HG03378 (cell line): ENCODE measurements around the gene TECPR1.

Experiments
- ATAC-seq: cut with Tn5 transposase; IDR thresholded peaks from one replicate; pipeline ENCODE4 v1.9.1; 2021; ENCODE audit warnings: mild to moderate bottlenecking, moderate library complexity; ENCODE audit not compliant: unreplicated experiment

The TECPR1 gene, protein sequence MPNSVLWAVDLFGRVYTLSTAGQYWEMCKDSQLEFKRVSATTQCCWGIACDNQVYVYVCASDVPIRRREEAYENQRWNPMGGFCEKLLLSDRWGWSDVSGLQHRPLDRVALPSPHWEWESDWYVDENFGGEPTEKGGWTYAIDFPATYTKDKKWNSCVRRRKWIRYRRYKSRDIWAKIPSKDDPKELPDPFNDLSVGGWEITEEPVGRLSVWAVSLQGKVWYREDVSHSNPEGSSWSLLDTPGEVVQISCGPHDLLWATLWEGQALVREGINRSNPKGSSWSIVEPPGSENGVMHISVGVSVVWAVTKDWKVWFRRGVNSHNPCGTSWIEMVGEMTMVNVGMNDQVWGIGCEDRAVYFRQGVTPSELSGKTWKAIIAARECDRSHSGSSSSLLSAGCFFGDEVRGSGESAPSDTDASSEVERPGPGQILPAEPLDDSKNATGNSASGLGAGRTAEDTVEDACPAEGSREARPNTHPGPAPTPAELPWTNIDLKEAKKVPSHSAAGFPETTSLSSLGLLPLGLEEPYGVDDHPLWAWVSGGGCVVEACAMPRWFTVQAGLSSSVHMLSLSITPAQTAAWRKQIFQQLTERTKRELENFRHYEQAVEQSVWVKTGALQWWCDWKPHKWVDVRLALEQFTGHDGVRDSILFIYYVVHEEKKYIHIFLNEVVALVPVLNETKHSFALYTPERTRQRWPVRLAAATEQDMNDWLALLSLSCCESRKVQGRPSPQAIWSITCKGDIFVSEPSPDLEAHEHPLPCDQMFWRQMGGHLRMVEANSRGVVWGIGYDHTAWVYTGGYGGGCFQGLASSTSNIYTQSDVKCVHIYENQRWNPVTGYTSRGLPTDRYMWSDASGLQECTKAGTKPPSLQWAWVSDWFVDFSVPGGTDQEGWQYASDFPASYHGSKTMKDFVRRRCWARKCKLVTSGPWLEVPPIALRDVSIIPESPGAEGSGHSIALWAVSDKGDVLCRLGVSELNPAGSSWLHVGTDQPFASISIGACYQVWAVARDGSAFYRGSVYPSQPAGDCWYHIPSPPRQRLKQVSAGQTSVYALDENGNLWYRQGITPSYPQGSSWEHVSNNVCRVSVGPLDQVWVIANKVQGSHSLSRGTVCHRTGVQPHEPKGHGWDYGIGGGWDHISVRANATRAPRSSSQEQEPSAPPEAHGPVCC

GRCh38 chr7:98251601-98252424, at the start of gene TECPR1:
TECPR1 (minus strand) TSS chr7:98252232; CDS start chr7:98246146, 6,086 bp downstream.
- ATAC-seq: peak; percentile 94

- ATAC-seq: no peak
Observed at GRCh38 chr7:98300595-98301372, 48.8 kb upstream of the TECPR1 start.

GRCh38 chr7:98297626-98298286, 45.7 kb upstream of the TECPR1 start:
- ATAC-seq: no peak

DNA sequence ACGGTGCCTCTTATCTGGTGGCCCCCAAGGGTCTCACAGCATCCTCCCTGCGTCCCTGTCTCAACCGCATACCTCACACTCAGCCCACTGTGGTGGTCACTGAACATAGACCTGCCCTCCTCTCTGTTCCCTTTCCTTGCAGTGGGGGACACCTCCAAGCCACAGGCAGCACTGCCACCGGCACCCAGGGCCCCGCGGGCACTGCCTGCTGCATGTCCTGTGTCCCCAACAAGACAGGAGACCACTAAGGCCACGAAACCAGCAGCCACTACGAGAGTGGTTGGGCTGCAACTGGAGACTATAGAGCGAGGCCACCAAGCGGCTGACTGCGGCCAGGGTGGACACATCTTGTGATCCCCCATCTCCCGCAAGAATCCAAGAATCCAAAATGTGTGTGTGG, 44.8 kb upstream of the TECPR1 start:
- no peak for ATAC-seq

DNA sequence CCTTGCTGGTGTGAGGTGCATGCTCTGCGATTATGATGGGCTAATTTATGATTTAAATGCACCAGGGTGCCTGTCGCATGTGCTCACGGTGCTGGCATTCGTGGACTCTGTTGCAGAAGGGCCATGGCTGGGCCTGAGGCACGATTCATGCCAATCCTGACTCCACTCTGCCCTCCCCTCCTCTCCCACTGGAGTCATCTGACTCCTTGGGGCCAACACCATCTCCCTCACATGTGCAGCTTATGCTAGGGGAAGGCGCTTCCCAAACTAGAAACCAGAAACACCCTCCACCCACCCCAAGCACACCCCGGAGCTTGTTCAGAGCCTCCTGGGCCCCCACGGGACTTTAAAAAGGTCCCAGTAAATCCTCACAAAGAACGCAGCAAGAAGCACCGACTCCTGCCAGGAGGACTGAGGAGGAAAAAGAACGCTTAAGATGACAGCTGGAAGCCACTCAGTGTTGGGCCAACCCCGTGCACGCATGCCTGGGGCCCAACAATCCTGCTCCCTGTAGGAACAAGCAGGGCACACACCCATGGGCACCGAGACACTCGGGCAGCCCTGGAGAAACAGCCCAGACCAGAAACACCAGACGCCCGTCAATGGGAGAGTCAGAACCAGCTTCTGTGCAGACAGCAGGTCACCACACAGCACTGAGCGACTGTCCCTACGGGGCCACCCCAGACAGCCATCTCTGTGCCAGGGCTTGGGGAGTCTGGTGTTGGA, 43.6 kb upstream of the TECPR1 start:
- no peak for ATAC-seq

- ATAC-seq: peak; percentile 44
Observed at GRCh38 chr7:98294798-98295382, 42.9 kb upstream of the TECPR1 start.

DNA sequence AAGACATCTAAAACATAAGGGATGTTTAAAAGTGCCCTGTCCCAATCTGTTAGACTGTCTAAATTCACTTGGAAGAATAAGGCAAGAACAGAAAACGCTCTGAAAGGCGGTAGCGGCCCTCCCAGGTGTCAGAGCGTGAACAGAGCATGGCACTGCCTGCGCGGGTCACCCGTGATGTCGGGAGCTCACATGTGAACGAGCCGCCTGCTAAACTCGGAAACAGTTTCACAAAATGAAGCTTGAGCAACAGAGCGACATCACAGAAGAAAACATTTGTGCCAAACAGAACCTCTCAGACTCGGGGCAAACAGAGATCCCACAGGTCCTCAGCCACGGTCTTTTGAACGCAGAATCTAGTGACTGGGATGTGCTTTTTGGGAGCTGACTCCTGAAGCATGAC, 42.3 kb upstream of the TECPR1 start:
- ATAC-seq: no peak

DNA sequence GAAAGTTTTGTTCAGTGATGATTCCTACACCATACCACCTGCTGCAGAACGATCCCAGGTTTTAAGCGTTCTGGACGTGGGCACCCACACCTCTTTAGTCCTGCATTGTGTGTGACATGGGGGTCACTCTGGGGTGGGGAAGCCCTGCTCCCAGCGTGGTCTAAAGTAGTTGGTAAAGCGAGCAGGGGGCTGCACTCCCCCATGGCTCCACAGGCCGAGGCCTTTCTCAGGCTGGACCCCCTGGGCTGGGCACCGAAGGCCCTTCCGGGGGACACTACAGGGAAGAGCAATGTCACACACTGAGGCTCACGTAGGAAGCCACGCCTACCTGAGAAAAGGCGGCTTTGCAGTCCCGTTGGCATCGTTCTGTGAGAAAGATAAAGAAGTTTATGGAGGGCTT, 41.7 kb upstream of the TECPR1 start:
- ATAC-seq: no peak

DNA sequence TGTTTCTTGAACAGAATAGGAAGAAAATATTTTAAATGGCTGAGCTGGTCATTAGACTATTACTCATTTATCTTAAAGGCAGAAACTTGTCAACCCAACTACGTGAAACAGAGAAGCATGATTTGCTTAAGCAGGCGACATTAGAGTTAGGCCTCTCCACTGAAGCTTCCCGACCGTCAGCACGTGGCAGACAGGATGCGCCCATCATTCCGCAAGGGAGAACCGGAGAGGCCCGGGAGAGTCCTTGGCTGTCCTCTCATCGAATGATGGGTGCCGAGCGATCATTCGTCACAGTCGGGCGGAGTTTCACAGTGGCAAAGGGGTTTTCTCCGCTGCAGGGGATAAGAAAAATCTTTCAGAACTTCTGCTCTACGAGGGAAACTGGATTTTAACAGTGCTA, 41.2 kb upstream of the TECPR1 start:
- ATAC-seq: no peak

GRCh38 chr7:98291717-98292116, 39.7 kb upstream of the TECPR1 start:
- no peak for ATAC-seq

DNA sequence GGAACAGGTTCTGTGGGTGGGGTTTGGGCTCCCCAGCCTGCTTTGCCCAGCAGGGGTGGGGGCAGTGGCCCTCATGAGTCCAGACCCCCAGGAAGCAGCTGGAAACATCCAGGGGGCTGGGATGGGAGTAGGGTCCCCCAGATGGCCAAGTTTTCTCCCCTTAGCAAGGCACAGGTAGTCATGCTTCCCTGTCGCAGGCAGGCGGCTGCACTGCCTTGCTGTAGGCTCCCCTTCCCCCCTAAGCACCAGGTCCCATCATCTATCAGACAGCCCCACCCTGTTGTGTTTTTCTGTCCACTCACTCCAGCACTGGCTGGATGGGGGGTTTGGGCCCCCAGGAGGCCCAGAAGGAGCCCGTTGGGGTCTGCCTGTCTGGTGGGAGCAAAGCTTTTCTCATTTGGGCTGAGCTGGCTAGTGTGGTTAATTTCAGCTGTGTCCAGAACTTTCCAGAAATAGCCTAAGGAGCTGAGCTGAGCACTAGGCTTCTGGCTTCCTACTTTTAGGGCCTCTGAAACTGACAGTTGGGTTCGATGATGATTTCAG, 37.4 kb upstream of the TECPR1 start:
- no peak for ATAC-seq

DNA sequence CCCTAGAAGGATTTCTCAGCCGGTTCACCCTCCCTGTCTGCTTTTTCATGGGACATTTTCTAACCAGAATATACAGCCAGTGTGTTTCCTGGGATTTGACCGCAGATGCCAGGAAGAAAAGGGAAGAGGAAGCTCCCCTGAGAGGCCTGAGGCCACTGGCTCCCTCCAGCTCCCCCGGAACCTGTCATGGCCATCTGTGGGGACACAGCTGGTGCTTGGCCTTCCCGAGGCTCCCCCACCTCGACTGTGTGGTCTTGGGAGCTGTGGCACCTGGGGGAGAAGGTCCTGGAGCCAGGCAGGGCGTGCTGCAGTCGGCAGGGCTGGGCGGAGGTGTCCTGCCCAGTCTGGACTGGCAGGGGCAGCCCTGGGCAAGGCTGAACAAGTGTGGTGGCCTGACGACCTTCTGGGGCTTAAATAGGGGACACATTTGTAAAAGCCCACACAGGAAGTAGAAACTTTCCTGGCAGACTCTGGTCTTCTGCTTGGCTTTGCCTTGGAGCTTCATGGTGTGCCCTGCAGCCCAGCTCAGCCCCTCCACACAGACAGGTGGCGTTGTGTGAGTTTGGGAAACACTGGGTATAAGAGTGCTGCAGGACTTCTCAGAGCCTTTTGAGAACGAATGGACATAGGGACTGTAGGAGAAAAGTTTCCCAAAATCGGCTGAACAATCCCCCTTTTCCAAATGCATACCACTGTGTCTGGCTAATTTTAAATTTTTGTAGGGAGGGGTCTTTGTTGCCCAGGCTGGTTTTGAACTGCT, 36.2 kb upstream of the TECPR1 start:
- ATAC-seq: no peak

- ATAC-seq: no peak
Observed at GRCh38 chr7:98287486-98287959, 35.5 kb upstream of the TECPR1 start.

GRCh38 chr7:98286701-98287485, 34.9 kb upstream of the TECPR1 start:
- ATAC-seq: no peak

GRCh38 chr7:98286093-98286539, 34.1 kb upstream of the TECPR1 start:
- no peak for ATAC-seq
